Measurements from ENCODE around the gene LRIT2. TPM values are rescaled to one million over a fixed set of nuclear protein-coding genes. Genes with fewer than 3 reads are reported as not detected.

The LRIT2 gene
- total RNA-seq, 2 donors from 2014 or later = not detected

- no peaks in the 10 kb centered on the region for H3K9me3 ChIP-seq
- TF ChIP-seq, protein P1, sequence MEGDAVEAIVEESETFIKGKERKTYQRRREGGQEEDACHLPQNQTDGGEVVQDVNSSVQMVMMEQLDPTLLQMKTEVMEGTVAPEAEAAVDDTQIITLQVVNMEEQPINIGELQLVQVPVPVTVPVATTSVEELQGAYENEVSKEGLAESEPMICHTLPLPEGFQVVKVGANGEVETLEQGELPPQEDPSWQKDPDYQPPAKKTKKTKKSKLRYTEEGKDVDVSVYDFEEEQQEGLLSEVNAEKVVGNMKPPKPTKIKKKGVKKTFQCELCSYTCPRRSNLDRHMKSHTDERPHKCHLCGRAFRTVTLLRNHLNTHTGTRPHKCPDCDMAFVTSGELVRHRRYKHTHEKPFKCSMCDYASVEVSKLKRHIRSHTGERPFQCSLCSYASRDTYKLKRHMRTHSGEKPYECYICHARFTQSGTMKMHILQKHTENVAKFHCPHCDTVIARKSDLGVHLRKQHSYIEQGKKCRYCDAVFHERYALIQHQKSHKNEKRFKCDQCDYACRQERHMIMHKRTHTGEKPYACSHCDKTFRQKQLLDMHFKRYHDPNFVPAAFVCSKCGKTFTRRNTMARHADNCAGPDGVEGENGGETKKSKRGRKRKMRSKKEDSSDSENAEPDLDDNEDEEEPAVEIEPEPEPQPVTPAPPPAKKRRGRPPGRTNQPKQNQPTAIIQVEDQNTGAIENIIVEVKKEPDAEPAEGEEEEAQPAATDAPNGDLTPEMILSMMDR (IDR thresholded peaks at IDR 0.05) = no peak
- no peak for ATAC-seq (ENCODE audit: insufficient number of reproducible peaks, low FRiP score, low read depth)
- no peaks in the 10 kb centered on the region for H3K27me3 ChIP-seq (replicated peaks; ENCODE audit: insufficient read depth)
- H3K4me1 ChIP-seq (ENCODE audit: control insufficient read depth in 1 of 2, low read depth in 2 of 2) = no peaks in the 10 kb centered on the region
- no peaks in the 10 kb centered on the region for H3K36me3 ChIP-seq
- DNase-seq (ENCODE audit: low spot score) = no peak
- no peak overlapping the region for H3K27ac ChIP-seq
- no peak overlapping the region for H3K4me3 ChIP-seq
These were observed 23.7 kb downstream of the LRIT2 start for GRCh38 chr10:84201682-84202081.

- Histone ChIP-seq H3K4me1 (ENCODE audit: control insufficient read depth in 1 of 2, low read depth in 2 of 2) (no peaks in the 10 kb centered on the region), H3K4me3 (no peak overlapping the region), H3K27me3 (replicated peaks; ENCODE audit: insufficient read depth) (no peaks in the 10 kb centered on the region), H3K27ac (no peak overlapping the region), H3K36me3 (no peaks in the 10 kb centered on the region), H3K9me3 (no peaks in the 10 kb centered on the region)
- TF ChIP-seq, protein P1 (IDR thresholded peaks at IDR 0.05) = no peak
- no peak for DNase-seq (ENCODE audit: low spot score)
- ATAC-seq (ENCODE audit: insufficient number of reproducible peaks, low FRiP score, low read depth) = no peak
These were observed 24.1 kb downstream of the LRIT2 start for GRCh38 chr10:84201244-84201606.

DNA sequence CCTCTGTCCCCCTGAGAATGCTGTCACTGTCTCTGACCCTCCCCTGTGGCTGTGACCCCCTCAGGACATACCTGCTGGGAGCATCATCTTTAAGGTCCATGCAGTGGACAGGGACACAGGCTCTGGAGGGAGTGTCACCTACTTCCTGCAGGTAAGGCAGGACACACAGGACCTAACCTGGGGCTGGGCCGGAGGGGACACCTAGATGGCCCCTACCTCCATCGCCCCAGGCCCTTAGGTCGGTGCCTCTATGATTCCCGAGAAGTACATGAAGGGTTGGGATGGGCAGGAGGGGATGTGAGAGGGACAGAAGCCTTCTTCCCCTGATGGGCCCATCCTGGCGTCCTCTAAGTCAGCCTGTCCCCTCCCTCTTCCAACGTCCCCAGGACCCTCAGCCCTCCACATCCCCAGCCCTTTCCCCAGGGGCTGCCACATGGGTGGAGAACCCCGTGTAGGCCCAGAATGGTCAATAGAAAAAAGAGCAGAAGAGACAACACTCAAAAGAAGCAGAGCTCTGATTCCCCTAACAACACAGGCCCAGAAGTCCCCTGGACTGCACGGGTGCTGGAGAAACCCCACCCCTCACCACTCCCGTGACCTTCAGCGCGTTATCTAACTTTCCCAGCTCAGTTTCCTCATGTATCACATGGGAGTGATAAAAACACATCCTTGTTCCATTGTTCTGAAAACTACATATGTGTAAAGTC is 24.7 kb downstream of the LRIT2 start:
- Histone ChIP-seq H3K4me1 (ENCODE audit: control insufficient read depth in 1 of 2, low read depth in 2 of 2) (no peaks in the 10 kb centered on the region), H3K27me3 (replicated peaks; ENCODE audit: insufficient read depth) (no peaks in the 10 kb centered on the region), H3K9me3 (no peaks in the 10 kb centered on the region), H3K27ac (no peak overlapping the region), H3K4me3 (no peak overlapping the region), H3K36me3 (no peaks in the 10 kb centered on the region)
- TF ChIP-seq, protein P1 (IDR thresholded peaks at IDR 0.05) = no peak
- DNase-seq (ENCODE audit: low spot score) (no peak), ATAC-seq (ENCODE audit: insufficient number of reproducible peaks, low FRiP score, low read depth) (no peak)

GRCh38 chr10:84198206-84198915 is 27.0 kb downstream of the LRIT2 start:
- peaks cover 6 to 14% of the 10 kb centered on the region in 2 donors for H3K4me1 ChIP-seq (ENCODE audit: control insufficient read depth in 1 of 2, low read depth in 2 of 2)
- TF ChIP-seq, protein P1 (IDR thresholded peaks at IDR 0.05) = no peak
- H3K27me3 ChIP-seq (replicated peaks; ENCODE audit: insufficient read depth) = no peaks in the 10 kb centered on the region
- no peak overlapping the region for H3K27ac ChIP-seq
- DNase-seq (ENCODE audit: low spot score) = no peak
- H3K9me3 ChIP-seq = no peaks in the 10 kb centered on the region
- no peak for ATAC-seq (ENCODE audit: insufficient number of reproducible peaks, low FRiP score, low read depth)
- no peak overlapping the region for H3K4me3 ChIP-seq
- no peaks in the 10 kb centered on the region for H3K36me3 ChIP-seq

GRCh38 chr10:84197643-84198042 is 27.7 kb downstream of the LRIT2 start:
- peaks cover 6 to 14% of the 10 kb centered on the region in 2 donors for H3K4me1 ChIP-seq (ENCODE audit: control insufficient read depth in 1 of 2, low read depth in 2 of 2)
- no peaks in the 10 kb centered on the region for H3K36me3 ChIP-seq
- DNase-seq (ENCODE audit: low spot score) = no peak
- TF ChIP-seq, protein P1 (IDR thresholded peaks at IDR 0.05) = no peak
- no peak for ATAC-seq (ENCODE audit: insufficient number of reproducible peaks, low FRiP score, low read depth)
- H3K9me3 ChIP-seq = no peaks in the 10 kb centered on the region
- no peaks in the 10 kb centered on the region for H3K27me3 ChIP-seq (replicated peaks; ENCODE audit: insufficient read depth)
- H3K4me3 ChIP-seq = no peak overlapping the region
- H3K27ac ChIP-seq = no peak overlapping the region

Data from thoracic aorta (tissue), 2 donors.